Measurements from ENCODE around the gene TMBIM4. TPM values are rescaled to one million over a fixed set of nuclear protein-coding genes. Genes with fewer than 3 reads are reported as not detected.

TMBIM4 gene
- total and polyA plus RNA-seq, 5 experiments from 2014 or later: 88.2 to 335 (median 241) TPM

DNA sequence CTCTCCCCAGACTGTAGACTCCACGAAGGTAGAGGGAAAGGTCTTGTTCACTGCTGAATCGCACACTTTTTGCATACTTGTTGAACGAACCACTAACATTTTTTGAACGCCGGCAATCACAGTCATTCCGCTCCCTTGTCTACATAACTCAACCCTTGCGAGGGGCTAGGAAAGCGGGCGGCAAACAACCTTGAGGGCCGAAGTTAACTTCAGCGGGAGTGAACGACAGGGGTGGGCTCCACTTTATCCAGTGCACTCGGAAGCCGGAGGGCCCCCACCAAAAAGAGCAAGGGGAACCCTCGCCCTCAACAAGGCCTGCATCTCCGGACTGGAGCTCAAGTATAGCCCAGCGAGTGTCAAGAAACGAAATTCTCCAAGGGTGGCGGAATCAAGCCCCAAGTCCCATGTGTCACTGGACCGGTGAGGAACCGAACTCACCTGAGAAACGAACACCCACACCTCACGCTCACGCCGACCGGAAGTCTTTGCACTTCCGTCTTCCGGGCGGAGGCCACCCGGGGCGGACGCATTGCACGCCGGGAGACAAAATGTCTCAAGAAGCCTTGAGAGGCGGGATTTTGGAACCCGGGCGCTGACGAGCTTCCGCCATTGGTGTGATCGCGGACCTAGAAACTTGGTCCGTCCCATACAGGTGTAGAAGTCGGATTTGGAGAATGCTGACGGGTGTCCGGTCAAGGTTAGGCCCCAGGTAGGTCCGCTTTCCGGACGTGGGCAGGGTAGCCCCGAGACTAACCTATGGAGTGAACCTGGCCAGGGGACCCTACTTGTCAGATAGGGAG, 39.3 kb downstream of the TMBIM4 start, which contains the start of gene LLPH:
TSS of gene LLPH (minus strand) at position 484 of the 800 bp plus-strand sequence. CDS start 1,644 bp downstream, outside the sequence.
- H3K36me3 Mint-ChIP-seq: peaks cover 14 to 38% (median 21%) of the 10 kb centered on the region in 3 donors
- peaks cover 26 to 67% (median 62%) of the 10 kb centered on the region in 4 donors for H3K4me1 Mint-ChIP-seq

DNA sequence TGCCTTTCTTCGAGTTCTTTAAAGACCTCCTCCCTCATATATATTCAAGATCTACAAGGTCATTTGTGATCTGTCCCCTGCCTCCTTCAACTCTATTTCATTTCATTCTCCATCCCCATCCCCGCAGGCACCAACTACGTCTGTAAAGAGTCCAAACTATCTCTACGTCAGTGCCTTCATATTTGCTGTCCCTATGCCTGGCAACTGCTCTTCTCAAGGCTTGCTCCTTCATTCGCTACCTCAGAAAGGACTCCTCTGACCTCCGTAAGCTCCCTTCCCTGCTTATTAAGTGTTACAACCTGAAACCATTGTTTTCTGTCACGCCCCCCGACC, 39.9 kb downstream of the TMBIM4 start:
- peaks cover 20 to 44% (median 21%) of the 10 kb centered on the region in 3 donors for H3K36me3 Mint-ChIP-seq
- DNase-seq: peak in 1 of 10 donors; percentile 1
- peak in 1 of 2 donors; percentile 18 for ATAC-seq

More for the DNA sequence above, 39.3 kb downstream of the TMBIM4 start, which contains the start of gene LLPH:
- peak; percentile 92 to 94 for ATAC-seq
- Mint-ChIP-seq H3K9me3 (no peaks in the 10 kb centered on the region), H3K4me3 (peak within 1 kb of the TSS; percentile 82 to 98 (median 97)), H3K27ac (peak within 1 kb of the TSS; percentile 92 to 99 (median 98)), H3K27me3 (no peaks in the 10 kb centered on the region)
- POLR2A ChIA-PET: interaction anchor here (0.7 to 4.4 kb wide), 9 partner anchors 9 to 1610 kb away, joined by 3 to 59 read pairs (median 3); partner anchors contain the start of genes CAND1 and TMBIM4
- DNase-seq: peak; percentile 74 to 93 (median 86)

DNA sequence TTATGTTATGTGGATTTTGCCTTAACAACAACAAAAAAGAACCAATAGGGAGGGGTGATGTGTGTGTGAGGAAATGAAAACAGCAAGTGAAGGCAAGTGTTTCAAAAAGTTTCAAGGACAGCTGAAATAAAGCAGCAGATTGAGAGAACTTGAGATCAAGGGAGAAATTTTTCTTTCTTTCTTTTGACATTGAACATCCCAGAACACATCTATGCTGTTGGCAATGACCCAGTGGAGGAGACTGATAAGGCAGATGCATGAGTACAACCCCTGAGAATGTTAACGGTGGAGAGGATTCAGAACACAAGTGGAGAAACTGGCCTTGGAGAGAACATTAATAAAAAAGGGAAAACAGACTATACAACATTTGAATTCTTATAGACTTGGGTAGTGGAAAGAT, 42.1 kb downstream of the TMBIM4 start:
- POLR2A ChIA-PET: no interaction called here
- Mint-ChIP-seq H3K27me3 (no peaks in the 10 kb centered on the region), H3K4me3 (peak overlapping the region in 6 of 10 donors; percentile 4 to 31 (median 10)), H3K27ac (peak overlapping the region in 4 of 10 donors; percentile 20 to 57 (median 39)), H3K4me1 (peaks cover 30 to 85% (median 71%) of the 10 kb centered on the region in 4 donors), H3K9me3 (no peaks in the 10 kb centered on the region), H3K36me3 (peaks cover 24 to 66% (median 33%) of the 10 kb centered on the region in 3 donors)
- ATAC-seq (no peak), DNase-seq (no peak)

More for the DNA sequence above, 39.9 kb downstream of the TMBIM4 start:
- H3K4me3 Mint-ChIP-seq: peak overlapping the region; percentile 82 to 98 (median 97)
- no peaks in the 10 kb centered on the region for H3K27me3 Mint-ChIP-seq
- H3K27ac Mint-ChIP-seq: peak overlapping the region; percentile 92 to 99 (median 98)
- POLR2A ChIA-PET: interaction anchor here (4.4 kb wide), 1 partner anchor 40 kb away, joined by 59 read pairs; the partner anchor contains the start of gene TMBIM4
- peaks cover 29 to 73% (median 67%) of the 10 kb centered on the region in 4 donors for H3K4me1 Mint-ChIP-seq
- no peaks in the 10 kb centered on the region for H3K9me3 Mint-ChIP-seq

DNA sequence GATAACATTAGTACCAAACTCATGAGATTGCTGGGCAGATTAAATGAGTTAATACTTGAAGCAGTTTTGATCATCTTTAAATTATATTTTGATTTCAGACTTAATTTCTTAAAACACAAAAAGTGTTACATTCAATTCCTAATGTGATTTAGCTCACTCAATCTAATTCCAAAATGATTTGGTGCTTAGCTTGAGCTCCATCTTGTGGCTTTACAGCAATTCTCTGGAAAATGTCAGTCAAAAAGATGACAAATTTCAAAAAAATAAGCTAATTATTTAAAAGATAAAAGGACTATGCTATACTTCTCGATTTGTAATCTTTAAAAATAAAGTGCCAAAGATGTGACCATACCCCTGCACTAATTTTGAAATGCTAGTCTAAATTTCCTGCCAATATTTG, 49.3 kb downstream of the TMBIM4 start:
- Mint-ChIP-seq H3K27me3 (no peaks in the 10 kb centered on the region), H3K4me3 (no peak overlapping the region), H3K4me1 (peaks cover 14 to 29% (median 21%) of the 10 kb centered on the region in 4 donors), H3K36me3 (peaks cover 10 to 59% (median 29%) of the 10 kb centered on the region in 3 donors), H3K27ac (no peak overlapping the region), H3K9me3 (no peaks in the 10 kb centered on the region)
- DNase-seq: no peak
- no peak for ATAC-seq
- POLR2A ChIA-PET: no interaction called here

DNA sequence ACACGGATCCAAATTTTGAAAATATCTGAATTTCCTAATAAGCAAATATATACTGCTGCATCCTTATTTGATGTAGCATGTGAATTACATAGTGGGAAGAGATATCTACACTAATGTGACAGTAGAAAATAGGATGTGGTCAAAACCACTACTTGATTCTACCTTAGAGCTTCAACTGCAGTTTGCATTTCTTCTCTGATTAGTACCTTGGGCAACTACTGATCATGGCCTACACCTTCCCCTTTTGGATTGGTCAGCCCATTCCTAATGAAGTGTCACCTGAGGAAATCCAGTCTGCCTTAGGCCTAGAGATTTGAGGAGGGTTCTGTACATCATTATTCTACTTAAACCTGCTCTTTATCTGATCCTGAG, 49.9 kb downstream of the TMBIM4 start:
- H3K27ac Mint-ChIP-seq: peak overlapping the region in 4 of 10 donors; percentile 0 to 24 (median 2)
- POLR2A ChIA-PET: no interaction called here

DNA sequence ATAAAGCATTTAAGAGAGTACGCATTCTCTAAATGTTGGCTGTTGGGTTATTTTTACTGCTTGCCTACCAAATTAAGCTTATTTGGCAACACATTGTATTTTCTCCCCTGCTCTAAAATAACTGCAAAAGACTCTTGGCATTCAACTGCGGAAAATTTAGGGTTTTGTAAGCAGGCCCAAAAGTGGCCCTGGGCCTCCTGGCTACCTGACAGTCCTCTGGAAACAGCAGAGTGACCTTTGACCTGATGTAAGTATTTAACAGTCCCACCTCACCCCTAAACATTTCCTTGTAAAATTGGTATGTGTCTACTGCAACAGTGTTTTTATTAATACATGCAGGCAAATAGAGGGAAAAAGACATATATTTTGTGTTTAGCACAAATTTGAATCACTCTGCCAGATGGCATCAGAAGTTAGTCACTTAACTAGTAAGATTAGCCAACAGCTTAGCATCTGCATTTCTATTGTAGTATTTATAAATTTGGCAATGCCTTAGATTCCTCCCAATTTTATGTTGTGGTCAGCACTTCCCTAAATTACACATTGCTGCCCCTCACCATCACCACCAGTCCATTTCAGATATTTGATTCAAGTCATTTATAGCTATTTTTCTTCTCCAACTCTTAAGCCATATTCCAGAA, 50.4 kb downstream of the TMBIM4 start:
- ATAC-seq (no peak), DNase-seq (no peak)
- no peaks in the 10 kb centered on the region for H3K9me3 Mint-ChIP-seq
- no peak overlapping the region for H3K4me3 Mint-ChIP-seq
- H3K36me3 Mint-ChIP-seq: peaks cover 3 to 48% (median 29%) of the 10 kb centered on the region in 3 donors
- H3K4me1 Mint-ChIP-seq: peaks cover 8 to 18% (median 12%) of the 10 kb centered on the region in 4 donors
- POLR2A ChIA-PET: no interaction called here
- peak overlapping the region in 3 of 10 donors; percentile 0 to 2 (median 1) for H3K27ac Mint-ChIP-seq
- H3K27me3 Mint-ChIP-seq: no peaks in the 10 kb centered on the region

More for the DNA sequence above, 49.9 kb downstream of the TMBIM4 start:
- Mint-ChIP-seq H3K27me3 (no peaks in the 10 kb centered on the region), H3K9me3 (no peaks in the 10 kb centered on the region), H3K4me1 (peaks cover 11 to 23% (median 15%) of the 10 kb centered on the region in 4 donors), H3K4me3 (no peak overlapping the region), H3K36me3 (peaks cover 3 to 53% (median 29%) of the 10 kb centered on the region in 3 donors)
- no peak for DNase-seq
- ATAC-seq: peak in 1 of 2 donors; percentile 38

DNA sequence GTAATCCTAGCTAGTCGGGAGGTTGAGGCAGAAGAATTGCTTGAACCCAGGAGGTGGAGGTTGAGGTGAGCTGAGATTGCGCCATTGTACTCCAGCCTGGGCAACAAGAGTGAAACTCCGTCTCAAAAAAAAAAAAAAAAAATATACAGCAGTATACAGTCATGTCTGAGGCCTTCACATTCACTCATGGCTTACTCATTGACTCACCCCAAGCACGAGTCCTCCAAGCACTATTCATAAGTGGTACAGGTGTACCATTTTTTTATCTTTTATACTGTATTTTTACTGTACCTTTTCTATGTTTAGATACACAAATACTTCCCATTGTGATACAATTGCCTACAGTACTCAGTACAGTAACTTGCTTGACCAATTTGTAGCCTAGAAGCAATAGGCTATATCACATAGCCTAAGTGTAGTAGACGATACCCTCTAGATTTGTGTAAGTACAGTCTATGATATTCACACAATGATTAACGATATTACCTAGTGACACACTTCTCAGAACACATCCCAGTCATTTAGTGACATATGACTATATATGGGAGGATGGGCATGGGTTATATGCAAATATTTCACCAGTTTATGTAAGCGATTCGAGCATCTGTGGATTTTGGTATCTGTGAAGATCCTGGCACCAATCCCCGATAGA, 51.4 kb downstream of the TMBIM4 start:
- DNase-seq (no peak), ATAC-seq (no peak)
- H3K36me3 Mint-ChIP-seq: peaks cover 0 to 40% (median 22%) of the 10 kb centered on the region in 3 donors
- H3K9me3 Mint-ChIP-seq: no peaks in the 10 kb centered on the region
- H3K4me3 Mint-ChIP-seq: no peak overlapping the region
- H3K4me1 Mint-ChIP-seq: peaks cover 8 to 12% (median 10%) of the 10 kb centered on the region in 4 donors
- H3K27me3 Mint-ChIP-seq: no peaks in the 10 kb centered on the region
- POLR2A ChIA-PET: no interaction called here
- no peak overlapping the region for H3K27ac Mint-ChIP-seq

DNA sequence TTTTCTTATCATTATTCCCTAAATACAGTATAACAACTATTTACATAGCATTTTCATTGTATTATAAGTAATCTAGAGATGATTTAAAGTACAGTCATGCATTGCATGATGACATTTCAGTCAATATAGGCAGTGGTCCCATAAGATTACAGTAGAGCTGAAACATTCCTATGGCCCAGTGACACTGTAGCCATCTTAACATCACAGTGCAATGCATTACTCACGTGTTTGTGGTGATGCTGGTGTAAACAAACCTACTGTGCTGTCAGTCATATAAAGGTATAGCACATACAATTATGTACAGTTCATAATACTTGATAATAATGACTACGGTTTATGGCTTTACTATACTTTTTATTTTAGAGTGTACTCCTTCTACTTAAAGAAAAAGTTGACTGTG, 52.6 kb downstream of the TMBIM4 start:
- no peak overlapping the region for H3K4me3 Mint-ChIP-seq
- no peak for DNase-seq
- no peak overlapping the region for H3K27ac Mint-ChIP-seq
- H3K27me3 Mint-ChIP-seq: no peaks in the 10 kb centered on the region
- H3K36me3 Mint-ChIP-seq: peaks cover 0 to 29% (median 17%) of the 10 kb centered on the region in 3 donors
- no peaks in the 10 kb centered on the region for H3K9me3 Mint-ChIP-seq
- POLR2A ChIA-PET: interaction anchor here (0.6 kb wide), 1 partner anchor 63 kb away, joined by 3 read pairs; no protein-coding TSS in a partner anchor
- ATAC-seq: no peak
- H3K4me1 Mint-ChIP-seq: peaks cover 8 to 12% (median 10%) of the 10 kb centered on the region in 4 donors

DNA sequence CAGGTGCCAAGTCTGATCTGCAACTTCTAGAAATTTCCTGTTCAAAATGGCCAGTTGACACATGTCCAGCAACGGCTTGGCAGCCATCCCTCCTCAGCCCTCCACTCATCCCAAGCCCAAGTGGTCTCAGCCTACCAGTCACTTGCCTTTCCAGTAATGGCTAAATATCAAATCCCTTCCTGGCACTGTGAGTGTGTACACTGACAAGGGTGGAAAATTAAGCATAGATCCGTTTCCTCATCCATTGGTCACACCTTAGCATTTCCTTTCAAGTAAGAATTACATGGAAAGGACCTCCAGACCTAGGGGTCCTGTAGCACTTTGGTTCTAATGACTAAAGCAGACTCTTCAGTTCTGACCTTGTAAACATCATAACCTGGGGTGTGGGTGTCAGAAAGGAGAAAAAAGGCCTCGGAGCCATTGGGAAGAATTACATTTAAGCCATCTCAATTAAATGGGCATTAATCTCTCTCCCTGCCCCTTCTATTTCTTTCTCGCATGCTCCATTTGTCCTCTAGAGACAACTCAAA, 54.7 kb downstream of the TMBIM4 start:
- POLR2A ChIA-PET: no interaction called here
- ATAC-seq: no peak
- Mint-ChIP-seq H3K27ac (no peak overlapping the region), H3K4me3 (no peak overlapping the region), H3K27me3 (peaks cover 0 to 4% (median 0%) of the 10 kb centered on the region in 5 donors), H3K4me1 (peaks cover 6 to 10% (median 8%) of the 10 kb centered on the region in 4 donors), H3K9me3 (no peaks in the 10 kb centered on the region), H3K36me3 (peaks cover 0 to 12% (median 10%) of the 10 kb centered on the region in 3 donors)
- DNase-seq: no peak

DNA sequence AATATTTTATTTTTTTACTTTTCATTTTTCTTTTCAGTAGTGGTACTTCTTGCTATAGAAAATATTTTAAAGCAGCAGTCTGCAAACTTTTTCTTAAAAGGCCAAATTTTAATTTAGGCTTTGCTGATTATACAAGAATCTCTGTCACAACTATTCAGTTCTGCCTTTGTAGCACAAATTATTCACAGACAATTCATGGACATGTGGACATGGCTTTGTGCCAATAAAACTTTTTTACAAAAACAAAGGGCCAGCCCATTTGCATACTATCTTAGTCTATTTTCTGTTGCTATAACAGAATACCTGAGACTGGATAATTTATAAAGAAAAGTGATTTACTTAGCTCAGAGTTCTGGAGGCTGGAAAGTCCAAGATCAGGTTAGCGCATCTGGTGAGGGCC, 56.3 kb downstream of the TMBIM4 start:
- POLR2A ChIA-PET: no interaction called here
- peaks cover 0 to 4% (median 0%) of the 10 kb centered on the region in 5 donors for H3K27me3 Mint-ChIP-seq
- no peaks in the 10 kb centered on the region for H3K4me1 Mint-ChIP-seq

DNA sequence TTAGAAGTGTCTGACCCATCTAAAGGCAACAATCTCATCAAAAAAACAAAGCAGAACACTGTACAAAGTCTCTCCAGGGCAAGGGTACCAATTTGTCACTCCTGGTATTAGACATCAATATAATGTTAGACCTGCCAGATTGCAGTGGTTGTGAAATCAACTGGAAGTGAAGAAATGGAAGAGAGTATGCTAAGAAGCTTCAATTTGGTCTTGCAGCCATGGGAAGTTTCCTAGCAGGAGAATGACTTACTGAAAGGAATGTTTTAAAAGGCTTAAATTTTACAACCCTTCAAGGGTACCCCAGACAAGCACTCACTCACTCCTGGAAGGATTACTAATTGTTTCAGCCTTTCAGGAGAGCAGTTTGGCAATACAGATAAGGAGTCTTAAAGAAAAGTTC, 58.2 kb downstream of the TMBIM4 start:
- peaks cover 0 to 2% (median 1%) of the 10 kb centered on the region in 3 donors for H3K36me3 Mint-ChIP-seq
- POLR2A ChIA-PET: no interaction called here

More for the DNA sequence above, 56.3 kb downstream of the TMBIM4 start:
- H3K9me3 Mint-ChIP-seq: no peaks in the 10 kb centered on the region
- H3K4me3 Mint-ChIP-seq: no peak overlapping the region
- H3K27ac Mint-ChIP-seq: no peak overlapping the region
- DNase-seq: no peak
- ATAC-seq: no peak
- peaks cover 0 to 4% (median 4%) of the 10 kb centered on the region in 3 donors for H3K36me3 Mint-ChIP-seq

DNA sequence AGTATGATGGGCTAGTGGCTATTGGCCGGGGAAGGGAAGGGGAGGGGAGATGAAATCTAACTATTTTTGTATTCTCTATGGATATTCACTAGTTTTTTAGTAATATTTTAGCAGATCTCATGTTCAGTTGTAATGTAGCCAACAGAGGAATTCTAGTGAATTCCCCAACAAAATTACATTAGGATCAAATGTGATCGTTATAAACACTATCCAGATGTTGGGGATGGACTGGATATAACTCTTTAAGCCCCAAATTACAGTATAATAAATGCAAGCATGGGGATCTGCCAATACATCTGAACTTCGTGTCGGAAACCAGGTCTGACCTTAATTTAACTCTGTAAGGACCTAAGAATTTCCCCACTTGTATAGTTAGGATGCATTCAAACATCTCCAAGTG, 60.7 kb downstream of the TMBIM4 start:
- no peak overlapping the region for H3K4me3 Mint-ChIP-seq
- no peak for ATAC-seq
- peaks cover 0 to under 1% (median 0%) of the 10 kb centered on the region in 3 donors for H3K36me3 Mint-ChIP-seq
- no peaks in the 10 kb centered on the region for H3K9me3 Mint-ChIP-seq
- peaks cover 6 to 13% (median 11%) of the 10 kb centered on the region in 5 donors for H3K27me3 Mint-ChIP-seq
- no peak for DNase-seq
- POLR2A ChIA-PET: no interaction called here
- H3K27ac Mint-ChIP-seq: peak overlapping the region in 1 of 10 donors; percentile 66
- H3K4me1 Mint-ChIP-seq: peaks cover 2 to 6% (median 4%) of the 10 kb centered on the region in 4 donors

More for the DNA sequence above, 58.2 kb downstream of the TMBIM4 start:
- peak overlapping the region in 1 of 10 donors; percentile 8 for H3K27ac Mint-ChIP-seq
- no peaks in the 10 kb centered on the region for H3K9me3 Mint-ChIP-seq
- H3K4me3 Mint-ChIP-seq: no peak overlapping the region
- DNase-seq (no peak), ATAC-seq (no peak)
- peaks cover 2 to 6% (median 4%) of the 10 kb centered on the region in 4 donors for H3K4me1 Mint-ChIP-seq
- peaks cover 0 to 6% (median 4%) of the 10 kb centered on the region in 5 donors for H3K27me3 Mint-ChIP-seq

Measured in naive thymus-derived CD8-positive, alpha-beta T cell (primary cell).